HL-60 (cell line): ENCODE measurements around the gene PPP3CB.

ENCODE experiments used
- DNase-seq, 2 experiments: peaks; one replicate each; pipeline ENCODE4 v3.0.0-alpha.2; 2010 to 2020; ENCODE audit warnings: low read depth in 1 of 2, low spot score in 1 of 2
- H3K27ac ChIP-seq: fragments of 250-450 bp; sonication (Bioruptor Pico); replicated peaks from 2 replicates; pipeline ENCODE4 v1.5.1; 2020; ENCODE audit warnings: mild to moderate bottlenecking, moderate library complexity
- H3K27me3 ChIP-seq: fragments of 250-450 bp; sonication (Bioruptor Pico); 2 replicates; pipeline ENCODE4 v1.5.1; 2021; ENCODE audit warnings: mild to moderate bottlenecking, moderate library complexity; ENCODE audit not compliant: insufficient read depth, poor library complexity, severe bottlenecking
- H3K4me3 ChIP-seq: replicated peaks from 2 replicates; pipeline ENCODE4 v1.5.1; 2011; ENCODE audit warnings: mild to moderate bottlenecking, control low read depth, low read length; ENCODE audit not compliant: insufficient read depth
- CTCF ChIP-seq: IDR thresholded peaks from one replicate; pipeline ENCODE4 v1.5.1; 2011; ENCODE audit warnings: low read length, control low read depth, inconsistent platforms; ENCODE audit not compliant: insufficient read depth
- GABPA ChIP-seq: IDR thresholded peaks from 2 replicates; pipeline ENCODE4 v1.6.1; 2012; ENCODE audit warnings: low read depth
- POLR2AphosphoS5 ChIP-seq: IDR thresholded peaks from 2 replicates; pipeline ENCODE4 v1.6.1; 2012; ENCODE audit warnings: low read depth
- REST ChIP-seq: IDR thresholded peaks from 2 replicates; pipeline ENCODE4 v1.6.1; 2012; ENCODE audit warnings: low read depth; ENCODE audit not compliant: insufficient replicate concordance
- SPI1 ChIP-seq: IDR thresholded peaks from 2 replicates; pipeline ENCODE4 v1.6.1; 2012; ENCODE audit warnings: low read depth, mild to moderate bottlenecking, borderline replicate concordance

PPP3CB gene

GRCh38 chr10:73408978-73409521 lies 86.8 kb downstream of the PPP3CB start:
- DNase-seq, result no peak
- TF ChIP-seq GABPA (no peak), SPI1 (peak; percentile 81)
- H3K27ac ChIP-seq, result no peak overlapping the region
- H3K4me3 ChIP-seq, result no peak overlapping the region
- no peaks in the 10 kb centered on the region for H3K27me3 ChIP-seq

GRCh38 chr10:73408061-73408460 lies 87.8 kb downstream of the PPP3CB start:
- Histone ChIP-seq H3K27me3 (no peaks in the 10 kb centered on the region), H3K4me3 (no peak overlapping the region), H3K27ac (no peak overlapping the region)
- TF ChIP-seq REST, result no peak
- no peak for TF ChIP-seq CTCF
- no peak for TF ChIP-seq POLR2AphosphoS5
- no peak for TF ChIP-seq GABPA
- no peak for TF ChIP-seq SPI1
- no peak for DNase-seq

- H3K27me3 ChIP-seq, result no peaks in the 10 kb centered on the region
- DNase-seq, result no peak
- H3K27ac ChIP-seq, result no peak overlapping the region
- no peak overlapping the region for H3K4me3 ChIP-seq
- TF ChIP-seq REST, result peak; percentile 87
- no peak for TF ChIP-seq SPI1
These were observed 88.3 kb downstream of the PPP3CB start for GRCh38 chr10:73407495-73407894.

GRCh38 chr10:73406846-73407245 lies 89.0 kb downstream of the PPP3CB start:
- H3K4me3 ChIP-seq, result no peak overlapping the region
- TF ChIP-seq GABPA, result no peak
- no peak for TF ChIP-seq REST
- no peak for TF ChIP-seq SPI1
- TF ChIP-seq CTCF, result no peak
- TF ChIP-seq POLR2AphosphoS5, result no peak
- no peak overlapping the region for H3K27ac ChIP-seq
- no peak for DNase-seq
- H3K27me3 ChIP-seq, result no peaks in the 10 kb centered on the region
